HEK293 (cell line): ENCODE measurements around the gene ICAM5.

ENCODE experiments used
- CTCF ChIA-PET: fragments of 350-600 bp; formaldehyde crosslinking; extraction: SDS; loops from one replicate; lab custom pipeline; 2021; ENCODE audit warnings: antibody characterized with exemption; lab: Yijun Ruan, JAX
- POLR2A ChIA-PET: fragments of 300-600 bp; formaldehyde crosslinking; extraction: SDS; loops from one replicate; lab custom pipeline; 2020; ENCODE audit warnings: antibody characterized with exemption, inconsistent platforms; lab: Yijun Ruan, JAX
- H3K27ac ChIP-seq: fragments of 200-500 bp; sonication (Bioruptor generic); 2 replicates; pipeline ENCODE4 v1.5.1; 2014; ENCODE audit warnings: low read depth, low read length, control low read depth, inconsistent platforms; ENCODE audit errors: extremely low read depth
- H3K36me3 ChIP-seq, 2 experiments: fragments of 200-500 bp in 1 of 2; sonication (Bioruptor generic) in 1 of 2; 1 replicate in 1 of 2; 2 replicates in 1 of 2; pipeline ENCODE4 v1.5.1; 2014 to 2017; ENCODE audit warnings: inconsistent platforms in 2 of 2, low read length in 2 of 2; ENCODE audit not compliant: control insufficient read depth in 2 of 2, insufficient read depth in 1 of 2
- H3K4me1 ChIP-seq: fragments of 200-500 bp; sonication (Bioruptor generic); 2 replicates; pipeline ENCODE4 v1.5.1; 2014; ENCODE audit warnings: mild to moderate bottlenecking, low read length, inconsistent platforms; ENCODE audit not compliant: control insufficient read depth, insufficient read depth
- H3K4me3 ChIP-seq: 2 replicates; pipeline ENCODE4 v1.5.1; 2011; ENCODE audit warnings: low read depth, mild to moderate bottlenecking, control low read depth, low read length, moderate library complexity
- H3K9me3 ChIP-seq: fragments of 200-500 bp; sonication (Bioruptor generic); 2 replicates; pipeline ENCODE4 v1.5.1; 2014; ENCODE audit warnings: low read depth, low read length, inconsistent platforms; ENCODE audit not compliant: control insufficient read depth, insufficient read depth
- EGR2 ChIP-seq: fragments of 450-650 bp; formaldehyde crosslinking; IDR thresholded peaks from 2 replicates; pipeline ENCODE4 v1.5.1; 2016; ENCODE audit warnings: low read depth, missing biosample characterization, missing genetic modification characterization
- KLF10 ChIP-seq: fragments of 450-650 bp; IDR thresholded peaks from 2 replicates; pipeline ENCODE4 v1.5.1; 2018; ENCODE audit warnings: missing biosample characterization, mild to moderate bottlenecking, missing genetic modification characterization
- KLF8 ChIP-seq: fragments of 450-650 bp; formaldehyde crosslinking; IDR thresholded peaks from 2 replicates; pipeline ENCODE4 v1.5.1; 2016; ENCODE audit warnings: missing biosample characterization, missing genetic modification characterization
- TSHZ1 ChIP-seq: fragments of 450-650 bp; formaldehyde crosslinking; IDR thresholded peaks from 2 replicates; pipeline ENCODE4 v1.5.1; 2016; ENCODE audit warnings: missing biosample characterization, missing genetic modification characterization, borderline replicate concordance
- ZBTB20 ChIP-seq: fragments of 450-650 bp; formaldehyde crosslinking; IDR thresholded peaks from 2 replicates; pipeline ENCODE4 v1.5.1; 2016; ENCODE audit warnings: missing biosample characterization, missing genetic modification characterization
- ZNF114 ChIP-seq: fragments of 450-650 bp; formaldehyde crosslinking; IDR thresholded peaks from 2 replicates; pipeline ENCODE4 v1.5.0; 2017; ENCODE audit warnings: missing biosample characterization, missing genetic modification characterization
- ZNF26 ChIP-seq: fragments of 450-650 bp; formaldehyde crosslinking; IDR thresholded peaks from 2 replicates; pipeline ENCODE4 v1.5.1; 2016; ENCODE audit warnings: missing biosample characterization, missing genetic modification characterization
- ZNF335 ChIP-seq: fragments of 450-650 bp; formaldehyde crosslinking; conservative IDR thresholded peaks from 2 replicates; pipeline ENCODE4 v1.5.1; 2016; ENCODE audit warnings: missing biosample characterization, missing genetic modification characterization
- ZNF341 ChIP-seq: fragments of 450-650 bp; formaldehyde crosslinking; IDR thresholded peaks from 2 replicates; pipeline ENCODE4; 2016; ENCODE audit warnings: low read depth, missing biosample characterization, missing genetic modification characterization
- ZNF398 ChIP-seq: fragments of 450-650 bp; formaldehyde crosslinking; IDR thresholded peaks from 2 replicates; pipeline ENCODE4 v1.5.1; 2017; ENCODE audit warnings: missing biosample characterization, missing genetic modification characterization
- ZNF404 ChIP-seq: fragments of 450-650 bp; formaldehyde crosslinking; IDR thresholded peaks from 2 replicates; pipeline ENCODE4 v1.5.1; 2017; ENCODE audit warnings: missing biosample characterization, missing genetic modification characterization
- ZNF416 ChIP-seq: fragments of 450-650 bp; formaldehyde crosslinking; IDR thresholded peaks from 2 replicates; pipeline ENCODE4 v1.5.1; 2016; ENCODE audit warnings: missing biosample characterization, missing genetic modification characterization
- ZNF473 ChIP-seq: fragments of 450-650 bp; formaldehyde crosslinking; IDR thresholded peaks from 2 replicates; pipeline ENCODE4 v1.5.1; 2017; ENCODE audit warnings: missing biosample characterization, missing genetic modification characterization
- ZNF510 ChIP-seq: fragments of 450-650 bp; formaldehyde crosslinking; IDR thresholded peaks from 2 replicates; pipeline ENCODE4 v1.5.1; 2018; ENCODE audit warnings: mild to moderate bottlenecking, missing genetic modification characterization, missing biosample characterization; ENCODE audit not compliant: insufficient replicate concordance
- ZNF561 ChIP-seq: fragments of 450-650 bp; IDR thresholded peaks from 2 replicates; pipeline ENCODE4 v1.5.1; 2018; ENCODE audit warnings: missing biosample characterization, missing genetic modification characterization, borderline replicate concordance
- ZNF707 ChIP-seq: fragments of 450-650 bp; formaldehyde crosslinking; IDR thresholded peaks from 2 replicates; pipeline ENCODE4 v1.5.1; 2016; ENCODE audit warnings: missing biosample characterization, missing genetic modification characterization
- ZNF837 ChIP-seq: fragments of 450-650 bp; formaldehyde crosslinking; IDR thresholded peaks from 2 replicates; pipeline ENCODE4 v1.5.1; 2016; ENCODE audit warnings: missing biosample characterization, missing genetic modification characterization
- ZSCAN18 ChIP-seq: fragments of 450-650 bp; formaldehyde crosslinking; IDR thresholded peaks from 2 replicates; pipeline ENCODE4 v1.5.1; 2016; ENCODE audit warnings: missing biosample characterization, missing genetic modification characterization

The ICAM5 gene

GRCh38 chr19:10295847-10296591, 6.3 kb downstream of the ICAM5 start:
- ChIA-PET CTCF (interaction anchor here (0.6 to 0.7 kb wide), 3 partner anchors 36 to 790 kb away, joined by 3 to 6 read pairs (median 4); partner anchors contain the start of gene RAVER1), POLR2A (interaction anchor here (0.5 kb wide), 1 partner anchor 9 kb away, joined by 9 read pairs; no protein-coding TSS in a partner anchor)
- TF ChIP-seq KLF8 (0 out of 2 replicates have a peak, but pooled peaks have one; percentile 5), ZNF416 (tag by site-specific recombination) (no peak)

GRCh38 chr19:10299545-10300458, 10.1 kb downstream of the ICAM5 start:
- POLR2A ChIA-PET: interaction anchor here (0.8 kb wide), 2 partner anchors 15 to 41 kb away, joined by 5 to 8 read pairs; no protein-coding TSS in a partner anchor

More at GRCh38 chr19:10295847-10296591, 6.3 kb downstream of the ICAM5 start:
- H3K4me1 ChIP-seq: peaks cover 4% of the 10 kb centered on the region; the same call in 1 of the 2 replicates
- no peaks in the 10 kb centered on the region for H3K9me3 ChIP-seq
- H3K4me3 ChIP-seq: no peak overlapping the region
- H3K36me3 ChIP-seq: peaks cover 0 to 5% of the 10 kb centered on the region in 2 experiments; a peak in 1 of 3 replicates
- H3K27ac ChIP-seq: no peak overlapping the region

More at GRCh38 chr19:10299545-10300458, 10.1 kb downstream of the ICAM5 start:
- CTCF ChIA-PET: interaction anchor here (0.6 to 2.1 kb wide), 5 partner anchors 15 to 106 kb away, joined by 3 to 8 read pairs (median 3); no protein-coding TSS in a partner anchor
- Histone ChIP-seq H3K9me3 (no peaks in the 10 kb centered on the region), H3K27ac (no peak overlapping the region), H3K4me1 (no peaks in the 10 kb centered on the region), H3K36me3 (peaks cover 0 to 10% of the 10 kb centered on the region in 2 experiments; a peak in 1 of 3 replicates), H3K4me3 (no peak overlapping the region)
- peak; percentile 90 for TF ChIP-seq ZNF335
- TF ChIP-seq ZNF341 (tag by site-specific recombination): peak; percentile 39; the same call in 1 of the 2 replicates
- TF ChIP-seq ZNF510 (tag by site-specific recombination): no peak
- no peak for TF ChIP-seq ZNF561 (tag by site-specific recombination)
- no peak for TF ChIP-seq TSHZ1 (tag by site-specific recombination)
- TF ChIP-seq ZNF114: no peak
- TF ChIP-seq ZNF404 (tag by site-specific recombination): no peak
- no peak for TF ChIP-seq ZNF707 (tag by site-specific recombination)
- TF ChIP-seq ZNF26 (tag by site-specific recombination): no peak
- TF ChIP-seq ZNF398 (tag by site-specific recombination): peak; percentile 76
- TF ChIP-seq ZNF837 (tag by site-specific recombination): no peak
- peak; percentile 16; the same call in 1 of the 2 replicates for TF ChIP-seq EGR2 (tag by site-specific recombination)
- TF ChIP-seq ZNF473 (tag by site-specific recombination): no peak
- TF ChIP-seq ZSCAN18: no peak
- TF ChIP-seq ZBTB20 (tag by site-specific recombination): peak; percentile 46; the same call in 1 of the 2 replicates
- TF ChIP-seq KLF10 (tag by site-specific recombination): no peak
